Stimulated activated CD4-positive, alpha-beta T cell treated with anti-CD3 and anti-CD28 coated beads, Interleukin-1b, Interleukin-23, amount 100 ng/mL, for 24 hours (primary cell): ENCODE data around the gene SELENOS.

Experiments
- DNase-seq, 4 experiments: peaks; one replicate each; pipeline ENCODE4 v3.0.0-alpha.2; 2020; ENCODE audit warnings: low read depth in 4 of 4, low spot score in 1 of 4

Gene SELENOS

GRCh38 chr15:101277943-101278564, 769 bp upstream of the SELENOS start:
- DNase-seq = no peak

- no peak for DNase-seq
These were observed 716 bp downstream of the SELENOS start for GRCh38 chr15:101276501-101277037.

- DNase-seq = no peak
These were observed 2.3 kb downstream of the SELENOS start for GRCh38 chr15:101275018-101275417.

- DNase-seq = no peak
These were observed 3.8 kb downstream of the SELENOS start for GRCh38 chr15:101273534-101273933.

DNA sequence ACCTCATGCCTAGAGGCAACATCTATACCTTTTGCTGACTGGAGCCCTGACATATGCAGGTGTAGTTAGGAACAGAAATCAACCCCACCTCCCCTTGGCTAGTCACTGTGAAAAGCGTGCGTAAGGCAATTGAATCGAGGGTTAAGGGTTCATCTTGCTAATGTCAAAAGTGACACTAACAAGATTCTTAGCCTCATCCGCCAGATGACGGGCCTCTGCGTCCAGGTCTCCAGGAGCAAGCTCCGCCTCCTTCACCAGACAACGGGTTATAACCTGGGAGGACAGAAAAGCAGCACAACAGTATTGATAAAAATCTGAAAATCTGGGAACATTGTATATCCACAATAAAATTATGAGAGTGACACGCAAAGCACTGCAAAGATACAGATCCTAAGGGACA, 4.7 kb downstream of the SELENOS start:
- DNase-seq = no peak

- DNase-seq = no peak
These were observed 7.6 kb downstream of the SELENOS start for GRCh38 chr15:101269479-101270223.

GRCh38 chr15:101267320-101268104, 9.8 kb downstream of the SELENOS start:
- DNase-seq = no peak

- no peak for DNase-seq
These were observed 10.5 kb downstream of the SELENOS start for GRCh38 chr15:101266787-101267186.

GRCh38 chr15:101266034-101266433, 11.3 kb downstream of the SELENOS start:
- no peak for DNase-seq

DNA sequence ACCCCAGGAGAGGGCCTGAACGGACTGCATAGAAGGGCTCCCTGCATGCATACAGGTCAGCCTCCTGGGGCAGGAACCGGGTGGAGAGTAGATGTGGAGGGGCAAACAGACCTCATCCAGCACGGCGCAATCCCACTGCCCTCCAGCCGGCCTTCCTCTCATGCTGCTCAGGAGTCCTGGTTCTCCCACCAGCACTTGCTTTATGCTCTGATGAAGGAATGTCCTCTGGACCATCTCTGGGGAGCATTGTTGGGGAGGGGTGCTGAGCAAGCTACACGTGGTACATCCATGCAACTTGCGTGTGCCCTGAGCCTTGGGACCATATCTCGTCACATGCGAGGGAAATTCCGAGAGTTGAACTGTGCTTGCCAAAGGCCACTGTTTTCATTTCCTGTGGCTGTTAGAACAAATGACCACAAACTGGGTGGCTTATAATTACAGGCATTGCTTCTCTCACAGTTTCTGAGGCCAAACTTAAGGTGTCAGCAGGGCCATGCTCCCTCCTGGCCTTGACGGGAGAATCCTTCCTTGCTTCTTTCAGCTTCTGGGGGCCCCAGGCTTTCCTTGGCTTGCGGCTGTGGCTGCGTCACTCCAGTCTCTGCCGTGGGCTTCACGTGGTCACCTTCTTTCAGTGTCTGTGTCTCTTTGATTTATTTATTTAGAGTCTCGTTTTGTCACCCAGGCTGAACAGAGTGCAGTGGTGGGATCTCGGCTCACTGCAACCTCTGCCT, 12.2 kb downstream of the SELENOS start:
- DNase-seq = no peak

DNA sequence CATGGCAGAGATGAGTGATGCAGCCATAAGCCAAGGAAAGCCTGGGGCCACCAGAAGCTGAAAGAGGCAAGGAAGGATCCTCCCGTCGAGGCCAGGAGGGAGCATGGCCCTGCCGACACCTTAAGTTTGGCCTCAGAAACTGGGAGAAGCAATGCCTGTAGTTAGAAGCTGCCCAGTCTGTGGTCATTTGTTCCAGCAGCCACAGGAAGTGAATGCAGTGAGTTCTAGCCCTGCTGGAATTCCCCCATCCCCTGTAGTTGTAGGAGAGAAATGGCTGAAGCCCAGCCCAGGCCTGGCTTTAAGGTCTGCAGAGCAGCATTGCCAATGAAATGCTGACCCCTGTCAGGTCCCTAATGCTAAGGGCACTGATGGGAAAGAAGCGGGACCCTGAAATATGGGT, 13.3 kb downstream of the SELENOS start:
- DNase-seq = no peak

GRCh38 chr15:101262551-101262950, 14.7 kb downstream of the SELENOS start:
- no peak for DNase-seq

- peak in 2 of 4 experiments; percentile 30 to 31 for DNase-seq
These were observed 18.8 kb downstream of the SELENOS start for GRCh38 chr15:101258238-101259144.

DNA sequence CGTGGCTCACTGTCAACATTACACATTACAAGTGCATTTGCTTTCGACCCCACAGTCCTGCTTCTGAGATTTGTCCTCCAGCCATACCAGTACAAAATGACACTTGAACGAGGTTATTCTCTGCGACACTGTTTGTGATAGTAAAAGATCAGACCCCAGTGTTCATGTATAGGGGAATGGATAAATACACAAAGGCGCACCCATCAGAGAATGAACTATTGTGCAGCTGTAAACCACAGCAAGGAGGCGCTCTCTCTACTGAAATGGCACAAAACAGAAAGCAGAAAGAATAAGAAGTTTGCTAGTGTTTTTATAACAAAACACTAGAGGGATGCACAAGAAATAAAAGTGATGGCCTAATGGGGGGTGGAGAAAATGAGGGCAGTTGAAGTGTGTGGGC, 20.5 kb downstream of the SELENOS start:
- DNase-seq = no peak

- DNase-seq = no peak
These were observed 21.6 kb downstream of the SELENOS start for GRCh38 chr15:101255615-101256241.

DNA sequence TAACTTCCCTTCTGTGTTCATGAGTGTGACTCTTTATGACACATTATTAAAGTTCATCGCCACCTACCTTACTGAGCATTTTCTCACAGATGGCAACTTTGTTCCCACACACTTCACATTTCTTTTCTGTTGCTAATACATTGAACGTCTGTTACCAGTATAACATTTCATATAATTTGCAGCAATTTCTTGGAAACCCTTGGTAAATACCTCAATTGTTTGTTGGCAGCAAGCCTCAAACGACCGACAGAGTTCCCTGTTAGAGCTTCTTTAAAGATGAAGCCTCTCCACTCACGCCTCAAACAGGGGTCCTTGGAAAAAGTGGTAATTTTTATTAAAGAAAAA, 22.3 kb downstream of the SELENOS start:
- DNase-seq = no peak

DNA sequence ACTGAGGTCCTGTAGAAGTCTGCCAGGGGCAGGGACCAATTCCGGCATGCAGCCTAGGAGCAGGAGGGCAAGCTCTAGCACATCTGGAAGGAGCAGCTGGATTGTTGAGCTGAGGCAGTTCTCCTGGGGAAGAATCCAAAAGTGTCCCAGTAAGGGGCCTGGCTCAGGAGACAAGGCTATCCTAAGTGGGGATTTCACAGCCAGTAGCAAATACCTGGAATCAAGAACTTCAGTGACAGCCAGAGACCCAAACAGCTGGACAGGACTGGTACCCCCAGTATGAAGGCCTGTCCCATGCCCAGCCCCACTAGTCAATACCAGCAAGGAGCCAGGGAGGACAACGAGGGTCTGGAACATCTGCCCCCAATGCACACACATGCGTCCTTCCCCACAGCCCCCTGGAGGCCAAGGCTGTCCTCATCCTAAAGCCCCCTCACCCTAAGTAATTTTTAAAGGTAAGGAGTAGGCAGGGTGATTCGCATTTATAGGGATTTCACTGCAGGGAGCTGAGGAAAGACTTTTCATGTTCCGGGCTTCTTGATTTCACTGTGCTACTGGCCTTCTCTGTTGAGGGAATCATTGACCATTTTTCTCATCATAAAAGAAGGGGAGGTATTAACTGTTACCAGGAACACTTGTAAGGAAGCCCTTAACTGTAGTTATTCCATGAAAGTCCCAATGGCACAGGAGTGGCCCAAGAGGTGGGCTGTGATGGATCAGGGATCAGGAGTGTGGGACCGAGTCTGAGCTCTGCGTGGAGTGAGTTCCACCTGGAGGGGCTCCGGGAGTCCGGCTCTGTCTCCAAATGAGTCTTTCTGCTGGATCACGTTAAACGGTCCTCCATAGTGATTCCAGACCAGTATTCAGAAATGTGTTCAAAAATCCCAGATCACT, 22.9 kb downstream of the SELENOS start:
- no peak for DNase-seq

DNA sequence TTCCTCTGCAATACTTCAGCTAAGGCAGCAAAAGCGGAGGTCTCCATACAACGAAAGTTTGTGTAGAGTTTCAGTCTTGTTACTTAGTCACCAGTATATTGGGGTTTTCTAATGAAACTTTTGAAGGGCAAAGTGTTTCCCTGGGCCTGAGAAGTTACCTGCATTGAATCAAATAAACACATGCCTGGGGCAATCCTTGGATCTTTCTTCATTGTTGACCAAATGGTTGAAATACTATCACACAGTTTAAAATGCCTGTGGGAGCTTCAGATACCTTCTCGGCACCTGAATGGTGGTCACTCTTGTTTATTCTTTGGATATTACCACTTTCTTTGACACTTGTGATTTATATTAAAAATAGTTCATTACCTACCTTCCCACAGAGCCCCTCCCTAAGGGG, 24.4 kb downstream of the SELENOS start:
- no peak for DNase-seq
